GM12872 (cell line): ENCODE results near the gene TM9SF4.

Source experiments
- CTCF ChIP-seq: IDR thresholded peaks from 3 replicates; pipeline ENCODE4 v1.5.1; 2011; ENCODE audit warnings: low read depth, mild to moderate bottlenecking, low read length, moderate library complexity; ENCODE audit not compliant: insufficient read depth

Gene TM9SF4

GRCh38 chr20:32112841-32113240, 3.3 kb downstream of the TM9SF4 start:
- TF ChIP-seq CTCF, result no peak

GRCh38 chr20:32113591-32114260, 4.2 kb downstream of the TM9SF4 start:
- no peak for TF ChIP-seq CTCF

DNA sequence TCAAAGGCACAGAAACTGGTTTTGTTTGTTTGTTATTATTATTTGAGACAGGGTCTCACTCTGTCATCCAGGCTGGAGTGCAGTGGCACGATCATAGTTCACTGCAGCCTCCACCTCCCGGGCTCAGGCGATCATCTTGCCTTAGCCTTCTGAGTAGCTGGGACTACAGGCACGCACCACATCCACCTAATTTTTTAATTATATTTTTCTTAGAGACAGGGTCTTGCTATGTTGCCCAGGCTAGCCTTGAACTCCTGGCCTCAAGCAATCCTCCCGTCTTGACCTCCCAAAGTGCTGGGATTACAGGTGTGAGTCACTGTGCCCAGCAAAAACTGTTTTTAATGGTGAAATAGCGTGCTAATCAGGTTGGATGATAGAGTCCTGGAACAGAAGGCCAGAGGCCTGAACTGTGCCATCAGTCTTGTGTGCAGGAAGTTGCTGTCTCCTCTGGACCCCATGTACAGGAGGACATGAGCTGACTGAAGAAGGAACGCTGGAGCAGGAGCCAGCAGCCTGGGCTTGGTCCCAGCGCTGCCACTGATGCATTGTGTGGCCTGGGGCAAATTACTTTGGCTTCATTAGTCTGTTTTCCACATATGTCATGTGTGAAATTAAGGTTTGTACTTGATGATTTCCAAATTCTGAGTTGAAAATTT, 4.9 kb downstream of the TM9SF4 start:
- no peak for TF ChIP-seq CTCF

DNA sequence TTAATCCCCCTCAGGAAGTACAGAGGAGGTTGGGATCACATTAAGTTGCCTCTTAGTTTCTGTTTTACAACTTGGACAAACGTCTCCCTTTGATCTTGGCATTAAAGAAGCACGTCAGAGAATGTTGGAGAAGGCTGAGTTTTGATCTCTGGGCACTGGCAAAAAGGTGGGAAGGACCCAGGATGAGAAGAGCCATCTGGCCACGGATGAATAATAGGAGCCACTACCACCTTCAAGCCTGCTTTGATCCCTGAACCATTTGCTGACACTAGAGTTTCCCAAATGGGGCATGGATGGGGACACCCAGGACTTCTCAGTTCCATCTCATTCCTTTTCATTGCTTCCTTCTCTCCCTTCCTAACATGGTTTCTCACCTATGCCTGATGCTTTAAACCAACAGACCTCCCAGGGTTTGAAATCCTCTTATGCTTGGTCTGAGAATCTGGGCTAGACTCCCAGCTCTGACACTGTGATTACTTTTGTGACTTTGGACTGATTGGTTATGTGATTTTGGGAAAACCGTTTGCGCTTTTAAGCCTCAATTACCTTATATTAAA, 5.8 kb downstream of the TM9SF4 start:
- TF ChIP-seq CTCF, result no peak

GRCh38 chr20:32116079-32116521, 6.6 kb downstream of the TM9SF4 start:
- TF ChIP-seq CTCF, result no peak

DNA sequence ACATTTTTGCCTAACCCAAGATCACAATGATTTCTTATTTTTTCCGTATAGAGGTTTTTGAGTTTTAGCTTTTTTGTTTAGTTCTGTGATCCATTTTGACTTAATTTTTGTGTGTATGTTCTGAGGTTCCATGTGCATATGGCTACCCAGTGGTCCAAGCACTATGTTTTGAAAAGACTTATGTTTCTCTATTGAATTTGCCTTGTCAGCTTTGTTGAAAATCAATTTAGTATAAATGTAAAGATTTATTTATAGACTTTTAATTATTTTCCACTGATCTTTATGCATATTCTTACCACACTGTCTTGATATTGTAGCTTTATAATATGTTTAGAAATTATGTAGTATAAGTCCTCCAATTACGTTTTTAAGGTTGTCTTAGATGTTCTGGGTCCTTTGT, 10.2 kb downstream of the TM9SF4 start:
- TF ChIP-seq CTCF, result no peak

DNA sequence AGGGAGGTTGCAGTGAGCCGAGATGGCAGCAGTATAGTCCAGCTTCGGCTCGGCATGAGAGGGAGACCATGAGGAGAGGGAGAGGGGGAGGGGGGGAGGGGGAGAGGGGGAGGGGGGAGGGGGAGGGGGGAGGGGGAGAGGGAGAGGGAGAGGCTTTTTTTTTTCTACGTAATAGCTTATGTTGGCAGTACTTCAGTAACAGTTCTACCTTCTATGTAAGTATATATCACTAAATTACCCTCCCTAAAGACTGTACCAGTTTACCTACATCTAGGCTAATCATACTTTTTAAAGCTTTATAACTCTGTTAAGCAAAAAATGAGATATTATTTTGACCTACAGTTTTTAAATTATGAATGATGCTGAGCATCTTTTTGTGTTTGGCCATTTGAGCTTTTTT, 13.6 kb downstream of the TM9SF4 start:
- no peak for TF ChIP-seq CTCF
